GM18517 (cell line): ENCODE measurements around the gene KPNA5.
"Not testable (repeated sequence)": the region's sequence is repeated elsewhere in the genome, so short reads cannot be mapped to it uniquely, and the experiment has no call there.

Source experiments
- ATAC-seq: cut with Tn5 transposase; IDR thresholded peaks from one replicate; pipeline ENCODE4 v1.9.1; 2021; ENCODE audit warnings: mild to moderate bottlenecking, moderate library complexity; ENCODE audit not compliant: unreplicated experiment

Gene KPNA5

GRCh38 chr6:116680880-116681672 lies at the start of gene KPNA5:
TSS of gene KPNA5 (plus strand) at chr6:116681211. CDS start at chr6:116681335, 124 bp downstream.
- ATAC-seq, result peak; percentile 94

GRCh38 chr6:116631379-116631990 lies 49.5 kb upstream of the KPNA5 start:
- ATAC-seq, result peak; percentile 63

GRCh38 chr6:116633685-116634084 lies 47.3 kb upstream of the KPNA5 start:
- ATAC-seq, result no peak

- no peak for ATAC-seq
These were observed 32.9 kb upstream of the KPNA5 start for GRCh38 chr6:116648156-116648555.

- no peak for ATAC-seq
These were observed 31.9 kb upstream of the KPNA5 start for GRCh38 chr6:116649129-116649528.

GRCh38 chr6:116651916-116652315 lies 29.1 kb upstream of the KPNA5 start:
- ATAC-seq, result no peak

GRCh38 chr6:116661594-116661993 lies 19.4 kb upstream of the KPNA5 start:
- no peak for ATAC-seq

- ATAC-seq, result no peak
These were observed 18.8 kb upstream of the KPNA5 start for GRCh38 chr6:116662202-116662601.

GRCh38 chr6:116663308-116663707 lies 17.7 kb upstream of the KPNA5 start:
- no peak for ATAC-seq

- ATAC-seq, result not testable (repeated sequence)
These were observed 16.8 kb upstream of the KPNA5 start for GRCh38 chr6:116664169-116664568.

- ATAC-seq, result no peak
These were observed 15.5 kb upstream of the KPNA5 start for GRCh38 chr6:116665464-116665863.

GRCh38 chr6:116666869-116667268 lies 14.1 kb upstream of the KPNA5 start:
- ATAC-seq, result peak; percentile 54

GRCh38 chr6:116667623-116668022 lies 13.4 kb upstream of the KPNA5 start:
- no peak for ATAC-seq

GRCh38 chr6:116672306-116672705 lies 8.7 kb upstream of the KPNA5 start:
- ATAC-seq, result no peak

- ATAC-seq, result no peak
These were observed 5.0 kb upstream of the KPNA5 start for GRCh38 chr6:116676021-116676420.

- peak; percentile 39 for ATAC-seq
These were observed 1.3 kb downstream of the KPNA5 start for GRCh38 chr6:116682334-116682712.

GRCh38 chr6:116685437-116685993 lies 4.5 kb downstream of the KPNA5 start:
- no peak for ATAC-seq

- not testable (repeated sequence) for ATAC-seq
These were observed 5.6 kb downstream of the KPNA5 start for GRCh38 chr6:116686475-116687101.

- ATAC-seq, result no peak
These were observed 10.1 kb downstream of the KPNA5 start for GRCh38 chr6:116691154-116691553.

GRCh38 chr6:116692873-116693272 lies 11.9 kb downstream of the KPNA5 start:
- ATAC-seq, result not testable (repeated sequence)

- ATAC-seq, result not testable (repeated sequence)
These were observed 12.3 kb downstream of the KPNA5 start for GRCh38 chr6:116693275-116693674.

GRCh38 chr6:116695401-116695800 lies 14.4 kb downstream of the KPNA5 start:
- peak; percentile 96 for ATAC-seq
